H1 (cell line): ENCODE data around the gene ASCC3.

Experiments
- JUN ChIP-seq: IDR thresholded peaks from 2 replicates; pipeline ENCODE4 v1.6.1; 2011; ENCODE audit warnings: low read depth, mild to moderate bottlenecking, improper control_type of control experiment, low read length
- JUND ChIP-seq: IDR thresholded peaks from 2 replicates; pipeline ENCODE4 v1.6.1; 2011; ENCODE audit warnings: mild to moderate bottlenecking, improper control_type of control experiment, low read length
- KDM1A ChIP-seq: fragments of 200-600, 300-600 bp; sonication (generic); IDR thresholded peaks from 2 replicates; pipeline ENCODE4 v1.7.1; 2016; ENCODE audit warnings: mild to moderate bottlenecking, low read length, borderline replicate concordance
- MAFK ChIP-seq: IDR thresholded peaks from 2 replicates; pipeline ENCODE4 v1.6.1; 2012; ENCODE audit warnings: low read depth, mild to moderate bottlenecking, improper control_type of control experiment, low read length
- POLR2A ChIP-seq, 2 experiments: IDR thresholded peaks; 1 replicate in 1 of 2; 2 replicates in 1 of 2; pipeline ENCODE4 v1.6.1; 2011; ENCODE audit warnings: low read depth in 2 of 2, low read length in 2 of 2, mild to moderate bottlenecking in 2 of 2; ENCODE audit errors: control extremely low read depth in 1 of 2
- SUZ12 ChIP-seq: fragments of 200-600 bp; sonication (generic); IDR thresholded peaks from 2 replicates; pipeline ENCODE4 v1.6.1; 2012; ENCODE audit warnings: mild to moderate bottlenecking, inconsistent platforms, low read length, moderate library complexity, mixed read lengths
- TF ChIP-seq, protein P1 (sequence below), 3 experiments: IDR thresholded peaks; 1 replicate in 2 of 3; 2 replicates in 1 of 3; pipeline versions ENCODE4 v1.5.1 to v1.6.1; 2011; ENCODE audit warnings: low read length in 3 of 3, mild to moderate bottlenecking in 3 of 3, inconsistent platforms in 2 of 3, low read depth in 1 of 3, moderate library complexity in 1 of 3; ENCODE audit not compliant: insufficient read depth in 1 of 3; ENCODE audit errors: control extremely low read depth in 1 of 3

- TF ChIP-seq, protein P1, sequence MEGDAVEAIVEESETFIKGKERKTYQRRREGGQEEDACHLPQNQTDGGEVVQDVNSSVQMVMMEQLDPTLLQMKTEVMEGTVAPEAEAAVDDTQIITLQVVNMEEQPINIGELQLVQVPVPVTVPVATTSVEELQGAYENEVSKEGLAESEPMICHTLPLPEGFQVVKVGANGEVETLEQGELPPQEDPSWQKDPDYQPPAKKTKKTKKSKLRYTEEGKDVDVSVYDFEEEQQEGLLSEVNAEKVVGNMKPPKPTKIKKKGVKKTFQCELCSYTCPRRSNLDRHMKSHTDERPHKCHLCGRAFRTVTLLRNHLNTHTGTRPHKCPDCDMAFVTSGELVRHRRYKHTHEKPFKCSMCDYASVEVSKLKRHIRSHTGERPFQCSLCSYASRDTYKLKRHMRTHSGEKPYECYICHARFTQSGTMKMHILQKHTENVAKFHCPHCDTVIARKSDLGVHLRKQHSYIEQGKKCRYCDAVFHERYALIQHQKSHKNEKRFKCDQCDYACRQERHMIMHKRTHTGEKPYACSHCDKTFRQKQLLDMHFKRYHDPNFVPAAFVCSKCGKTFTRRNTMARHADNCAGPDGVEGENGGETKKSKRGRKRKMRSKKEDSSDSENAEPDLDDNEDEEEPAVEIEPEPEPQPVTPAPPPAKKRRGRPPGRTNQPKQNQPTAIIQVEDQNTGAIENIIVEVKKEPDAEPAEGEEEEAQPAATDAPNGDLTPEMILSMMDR (IDR thresholded peaks at IDR 0.05; ENCODE audit: control extremely low read depth in 1 of 3, insufficient read depth in 1 of 3, low read depth in 1 of 3, low read length in 3 of 3), result no peak
- no peak for TF ChIP-seq MAFK
- no peak for TF ChIP-seq POLR2A (IDR thresholded peaks at IDR 0.05; ENCODE audit: control extremely low read depth in 1 of 2, low read depth in 2 of 2, low read length in 2 of 2)
- TF ChIP-seq SUZ12, result no peak
- TF ChIP-seq JUND, result no peak
- TF ChIP-seq JUN, result no peak
- no peak for TF ChIP-seq KDM1A
Measured at GRCh38 chr6:100801036-100801435, 80.1 kb downstream of the ASCC3 start.
